ENCODE data around the gene ANAPC16.

GRCh38 chr10:72254813-72255568 is 39.2 kb downstream of the ANAPC16 start:
- no peak for TF ChIP-seq CTCF (IDR thresholded peaks at IDR 0.05; ENCODE audit: low read depth, low read length)
- no peak for TF ChIP-seq EZH2phosphoT487 (IDR thresholded peaks at IDR 0.05; ENCODE audit: low read depth)

All from OCI-LY3 (cell line).